Vagina (tissue), 2 donors: ENCODE measurements around the gene RASGEF1C. TPM values are rescaled to one million over a fixed set of nuclear protein-coding genes. Genes with fewer than 3 reads are reported as not detected.

Source experiments
- DNase-seq, 2 donors: peaks; one replicate each; pipeline ENCODE4 v3.0.0-alpha.2; 2017; ENCODE audit errors: extremely low spot score in 2 of 2
- H3K27ac ChIP-seq: fragments of 200-600 bp; sonication (generic); one replicate; pipeline ENCODE4 v1.5.1; 2019
- H3K27me3 ChIP-seq: fragments of 200-600 bp; sonication (generic); one replicate; pipeline ENCODE4 v1.5.1; 2019
- H3K36me3 ChIP-seq, 2 donors: fragments of 200-600 bp; sonication (generic); one replicate each; pipeline ENCODE4 v1.5.1; 2017 to 2019
- H3K4me1 ChIP-seq: fragments of 200-600 bp; sonication (generic); one replicate; pipeline ENCODE4 v1.5.1; 2019
- H3K4me3 ChIP-seq, 2 donors: fragments of 200-600 bp; sonication (generic); 1 replicate in 1 of 2; 2 replicates in 1 of 2; pipeline ENCODE4 v1.5.1; 2016 to 2019
- H3K9me3 ChIP-seq: fragments of 200-600 bp; sonication (generic); one replicate; pipeline ENCODE4 v1.5.1; 2019
- POLR2A ChIP-seq, 2 donors: fragments of 450-650 bp; IDR thresholded peaks; one replicate each; pipeline ENCODE4 v1.6.1; 2017; ENCODE audit warnings: antibody characterized with exemption in 2 of 2, mild to moderate bottlenecking in 2 of 2, moderate library complexity in 2 of 2
- POLR2AphosphoS5 ChIP-seq, 2 donors: sonication (generic); formaldehyde crosslinking; IDR thresholded peaks; one replicate each; pipeline ENCODE4 v1.9.0; 2017; ENCODE audit warnings: antibody characterized with exemption in 2 of 2, mild to moderate bottlenecking in 2 of 2, low read depth in 1 of 2; ENCODE audit not compliant: insufficient read depth in 1 of 2
- intact Hi-C: fragments of 100-400 bp; cut with DNase I; formaldehyde crosslinking; loops from one replicate; pipeline ENCODE4 v1.15.1; 2023
- total RNA-seq: library from RNA; depleted of rRNA; stranded (reverse); fragments of >200 nt; gene quantifications from one replicate; pipeline ENCODE4 v1.2.3, GENCODE V29; 2016
- TF ChIP-seq, protein P1 (sequence below), 3 experiments: fragments of 450-650 bp in 2 of 3; fragments of 200-600 bp in 1 of 3; sonication (generic) in 1 of 3; IDR thresholded peaks; one replicate each; pipeline ENCODE4 v1.5.1; 2017 to 2019; ENCODE audit warnings: antibody characterized with exemption in 3 of 3, mild to moderate bottlenecking in 2 of 3, moderate library complexity in 2 of 3

Gene RASGEF1C
- total RNA-seq, 1 donor from 2014 or later = 2.5 TPM

DNA sequence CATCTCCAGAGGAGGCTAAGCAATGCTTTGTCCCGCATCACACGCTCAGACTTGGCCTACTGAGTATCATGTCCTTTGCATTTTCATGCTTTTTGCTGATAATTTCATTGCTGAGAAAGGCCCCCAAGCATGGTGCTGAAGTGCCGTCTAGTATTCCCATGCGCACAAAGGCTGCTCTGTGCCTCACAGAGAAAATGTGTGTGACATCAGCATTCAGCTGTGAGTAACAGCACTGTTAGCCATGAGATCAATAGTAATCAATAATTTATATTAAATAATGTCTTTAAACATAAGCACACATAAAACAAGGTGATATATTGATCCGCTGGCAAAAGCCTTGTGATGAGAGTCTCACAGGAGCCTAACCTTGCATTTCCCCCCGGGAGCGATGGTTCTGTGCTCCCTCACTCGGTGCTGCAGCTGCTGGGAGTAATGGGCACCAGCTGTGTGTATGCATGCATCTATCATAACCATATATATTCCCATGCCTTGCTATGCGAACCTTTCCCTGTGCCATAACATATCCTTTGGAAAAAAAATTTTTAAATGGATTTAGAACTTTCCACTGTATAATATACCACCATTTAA lies 87.1 kb downstream of the RASGEF1C start:
- no peak for TF ChIP-seq POLR2AphosphoS5 (IDR thresholded peaks at IDR 0.05; ENCODE audit: insufficient read depth in 1 of 2, low read depth in 1 of 2)
- TF ChIP-seq, protein P1, sequence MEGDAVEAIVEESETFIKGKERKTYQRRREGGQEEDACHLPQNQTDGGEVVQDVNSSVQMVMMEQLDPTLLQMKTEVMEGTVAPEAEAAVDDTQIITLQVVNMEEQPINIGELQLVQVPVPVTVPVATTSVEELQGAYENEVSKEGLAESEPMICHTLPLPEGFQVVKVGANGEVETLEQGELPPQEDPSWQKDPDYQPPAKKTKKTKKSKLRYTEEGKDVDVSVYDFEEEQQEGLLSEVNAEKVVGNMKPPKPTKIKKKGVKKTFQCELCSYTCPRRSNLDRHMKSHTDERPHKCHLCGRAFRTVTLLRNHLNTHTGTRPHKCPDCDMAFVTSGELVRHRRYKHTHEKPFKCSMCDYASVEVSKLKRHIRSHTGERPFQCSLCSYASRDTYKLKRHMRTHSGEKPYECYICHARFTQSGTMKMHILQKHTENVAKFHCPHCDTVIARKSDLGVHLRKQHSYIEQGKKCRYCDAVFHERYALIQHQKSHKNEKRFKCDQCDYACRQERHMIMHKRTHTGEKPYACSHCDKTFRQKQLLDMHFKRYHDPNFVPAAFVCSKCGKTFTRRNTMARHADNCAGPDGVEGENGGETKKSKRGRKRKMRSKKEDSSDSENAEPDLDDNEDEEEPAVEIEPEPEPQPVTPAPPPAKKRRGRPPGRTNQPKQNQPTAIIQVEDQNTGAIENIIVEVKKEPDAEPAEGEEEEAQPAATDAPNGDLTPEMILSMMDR (IDR thresholded peaks at IDR 0.05) = no peak
- TF ChIP-seq POLR2A (IDR thresholded peaks at IDR 0.05) = no peak
- no peak for DNase-seq
- intact Hi-C loops = no loop called here
- no peak overlapping the region for H3K27ac ChIP-seq
- H3K27me3 ChIP-seq = no peaks in the 10 kb centered on the region
- no peaks in the 10 kb centered on the region for H3K9me3 ChIP-seq
- no peaks in the 10 kb centered on the region for H3K4me1 ChIP-seq
- H3K4me3 ChIP-seq = no peak overlapping the region
- H3K36me3 ChIP-seq = no peaks in the 10 kb centered on the region

DNA sequence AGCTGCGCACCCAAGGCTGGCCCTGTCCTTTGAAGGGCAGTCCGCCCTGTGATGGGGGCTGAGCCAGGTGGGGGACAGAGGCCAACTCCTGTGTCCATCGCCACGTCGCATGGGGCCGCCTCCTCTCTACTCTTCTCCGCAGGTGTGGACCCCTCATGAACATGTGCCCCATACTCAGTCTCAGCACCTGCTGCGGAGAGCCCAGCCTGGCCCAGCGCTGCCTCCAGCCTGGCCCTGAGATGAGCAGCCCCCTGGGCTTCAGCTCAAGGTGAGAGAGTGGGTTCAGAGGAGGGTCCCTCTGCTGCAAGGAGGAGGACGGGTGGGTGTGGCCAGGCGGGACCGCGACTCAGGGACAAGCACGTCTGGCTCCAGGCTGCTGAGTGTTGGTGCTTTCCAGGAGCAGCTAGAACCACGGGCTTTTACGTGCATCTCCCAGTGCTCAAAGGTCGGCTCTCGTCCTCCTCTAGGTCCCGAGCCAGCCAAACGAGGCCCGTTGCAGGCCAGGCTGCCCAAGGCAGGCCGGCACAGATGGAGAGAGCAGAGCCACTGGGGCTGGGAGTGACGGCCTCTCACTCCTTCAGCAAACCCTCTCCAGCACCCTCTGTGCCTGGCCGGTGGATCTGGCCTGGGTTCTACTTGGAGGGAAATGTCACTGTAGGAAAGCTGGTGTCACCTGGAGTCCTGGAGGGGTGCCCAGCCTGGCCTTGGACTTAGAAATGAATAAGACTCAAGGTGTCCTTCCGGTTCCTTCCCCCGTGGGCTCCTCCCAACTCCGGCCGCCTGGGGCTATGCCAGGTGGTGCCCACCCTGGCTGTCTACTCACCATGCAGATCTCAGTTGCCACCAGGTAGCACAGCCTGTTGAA lies 88.5 kb downstream of the RASGEF1C start:
- no peak for DNase-seq
- Histone ChIP-seq H3K9me3 (no peaks in the 10 kb centered on the region), H3K4me3 (no peak overlapping the region), H3K27me3 (no peaks in the 10 kb centered on the region), H3K4me1 (no peaks in the 10 kb centered on the region), H3K27ac (no peak overlapping the region), H3K36me3 (no peaks in the 10 kb centered on the region)
- intact Hi-C loops = no loop called here
- TF ChIP-seq, protein P1 (IDR thresholded peaks at IDR 0.05) = no peak
- TF ChIP-seq POLR2AphosphoS5 (IDR thresholded peaks at IDR 0.05; ENCODE audit: insufficient read depth in 1 of 2, low read depth in 1 of 2) (no peak), POLR2A (IDR thresholded peaks at IDR 0.05) (no peak)

DNA sequence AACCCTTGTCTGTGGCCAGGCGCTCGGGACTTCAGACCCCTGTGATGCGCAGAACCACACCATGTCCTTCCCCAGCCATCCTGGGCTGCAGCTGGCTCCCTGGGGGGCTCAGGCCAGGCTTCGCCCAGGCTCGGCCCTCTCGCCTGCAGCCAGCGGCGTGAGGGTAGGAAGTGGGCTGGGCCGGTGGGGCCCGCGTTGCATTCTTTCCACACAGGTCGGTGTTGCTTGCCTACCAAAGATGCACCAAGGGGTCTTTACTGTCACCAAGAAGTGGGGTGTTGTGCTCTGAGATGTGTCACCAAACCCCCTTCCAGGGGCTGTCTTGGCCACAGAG lies 89.1 kb downstream of the RASGEF1C start:
- DNase-seq = no peak
- no peaks in the 10 kb centered on the region for H3K4me1 ChIP-seq
- intact Hi-C loops = no loop called here
- TF ChIP-seq POLR2AphosphoS5 (IDR thresholded peaks at IDR 0.05; ENCODE audit: insufficient read depth in 1 of 2, low read depth in 1 of 2) = no peak
- TF ChIP-seq POLR2A (IDR thresholded peaks at IDR 0.05) = no peak
- TF ChIP-seq, protein P1 (IDR thresholded peaks at IDR 0.05) = no peak
- H3K9me3 ChIP-seq = no peaks in the 10 kb centered on the region
- H3K27me3 ChIP-seq = no peaks in the 10 kb centered on the region
- no peak overlapping the region for H3K27ac ChIP-seq
- H3K4me3 ChIP-seq = no peak overlapping the region
- no peaks in the 10 kb centered on the region for H3K36me3 ChIP-seq

DNA sequence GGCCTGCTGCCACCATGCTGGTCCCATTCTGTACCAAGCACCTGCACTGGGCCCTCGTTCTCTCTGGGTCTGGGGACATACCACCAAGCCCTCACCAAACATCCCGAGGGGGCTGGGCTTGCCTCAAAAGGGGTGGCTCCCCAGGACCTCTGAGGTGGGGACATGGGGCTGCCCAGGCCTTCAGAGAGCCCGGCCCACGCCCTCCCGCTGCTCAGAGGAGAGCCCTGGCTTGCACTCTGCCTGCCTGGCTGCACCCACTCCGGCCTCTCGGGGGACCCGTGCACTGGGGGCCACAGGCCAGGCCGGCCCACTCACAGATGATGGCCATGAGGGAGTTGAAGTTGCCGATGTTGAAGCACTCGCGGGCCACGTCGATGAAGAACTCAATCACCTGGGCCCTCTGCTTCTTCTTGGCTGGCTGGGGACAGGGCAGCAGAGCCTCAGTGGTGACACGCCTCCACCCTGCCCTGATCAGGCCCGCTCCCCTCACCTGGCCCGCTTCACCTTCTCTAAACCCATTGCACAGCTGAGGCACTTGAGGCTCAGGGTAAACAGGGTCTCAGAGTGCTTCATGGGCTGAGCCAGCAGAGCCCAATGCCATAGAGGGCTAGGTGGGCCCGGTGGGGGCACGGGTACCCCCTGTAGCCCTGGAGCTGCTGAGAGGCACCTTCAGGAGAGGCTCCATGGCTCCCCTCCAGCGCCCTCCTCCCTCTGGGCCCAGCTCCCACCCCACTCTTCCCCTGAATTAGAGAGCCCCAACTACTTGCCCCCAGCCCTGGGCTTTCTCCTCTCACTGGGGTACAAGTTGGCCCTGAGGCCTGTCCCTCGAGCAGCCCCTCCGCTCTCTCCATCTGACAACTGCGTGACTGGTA lies 89.7 kb downstream of the RASGEF1C start:
- no peaks in the 10 kb centered on the region for H3K36me3 ChIP-seq
- intact Hi-C loops = no loop called here
- no peaks in the 10 kb centered on the region for H3K27me3 ChIP-seq
- no peaks in the 10 kb centered on the region for H3K4me1 ChIP-seq
- H3K27ac ChIP-seq = no peak overlapping the region
- no peak for DNase-seq
- H3K4me3 ChIP-seq = no peak overlapping the region
- H3K9me3 ChIP-seq = no peaks in the 10 kb centered on the region
- TF ChIP-seq POLR2A (IDR thresholded peaks at IDR 0.05) = no peak
- TF ChIP-seq POLR2AphosphoS5 (IDR thresholded peaks at IDR 0.05; ENCODE audit: insufficient read depth in 1 of 2, low read depth in 1 of 2) = no peak
- TF ChIP-seq, protein P1 (IDR thresholded peaks at IDR 0.05) = no peak
